ENCODE data around the gene HMG20A.

The HMG20A gene

GRCh38 chr15:77521206-77521605 lies 100.5 kb downstream of the HMG20A start:
- peak; percentile 85 for DNase-seq (ENCODE audit: low spot score)

GRCh38 chr15:77525400-77525811 lies 104.7 kb downstream of the HMG20A start:
- DNase-seq (ENCODE audit: low spot score) = no peak

GRCh38 chr15:77525907-77526594 lies 105.4 kb downstream of the HMG20A start:
- DNase-seq (ENCODE audit: low spot score) = no peak

DNA sequence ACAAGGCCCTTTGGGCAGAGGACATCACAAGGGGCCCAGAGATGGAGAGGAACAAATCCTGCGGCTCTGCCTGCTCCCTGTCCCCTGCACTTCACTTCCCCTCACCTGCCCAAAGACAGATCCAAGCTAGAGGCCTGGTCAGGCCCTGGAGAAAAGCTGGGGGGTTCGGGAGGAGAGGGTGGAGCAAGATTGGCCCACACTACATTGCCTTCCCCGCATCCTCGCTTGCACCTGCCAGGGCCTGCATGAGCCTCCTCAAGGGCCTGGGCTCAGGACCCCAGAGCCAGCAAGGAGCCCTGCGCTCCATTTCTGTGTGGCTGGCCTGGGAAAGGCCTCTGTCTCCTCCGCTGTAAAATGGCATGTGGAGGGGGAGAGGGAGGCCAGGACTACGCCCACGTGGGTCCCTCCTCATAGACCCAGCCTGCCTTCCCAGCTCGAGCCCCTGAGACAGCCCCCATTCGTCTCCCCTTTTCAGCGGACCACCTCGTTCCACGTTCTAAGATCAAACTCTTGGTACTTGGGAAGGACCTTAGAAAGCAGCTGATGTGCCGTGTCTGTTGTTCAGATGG lies 106.0 kb downstream of the HMG20A start:
- DNase-seq (ENCODE audit: low spot score) = no peak

DNA sequence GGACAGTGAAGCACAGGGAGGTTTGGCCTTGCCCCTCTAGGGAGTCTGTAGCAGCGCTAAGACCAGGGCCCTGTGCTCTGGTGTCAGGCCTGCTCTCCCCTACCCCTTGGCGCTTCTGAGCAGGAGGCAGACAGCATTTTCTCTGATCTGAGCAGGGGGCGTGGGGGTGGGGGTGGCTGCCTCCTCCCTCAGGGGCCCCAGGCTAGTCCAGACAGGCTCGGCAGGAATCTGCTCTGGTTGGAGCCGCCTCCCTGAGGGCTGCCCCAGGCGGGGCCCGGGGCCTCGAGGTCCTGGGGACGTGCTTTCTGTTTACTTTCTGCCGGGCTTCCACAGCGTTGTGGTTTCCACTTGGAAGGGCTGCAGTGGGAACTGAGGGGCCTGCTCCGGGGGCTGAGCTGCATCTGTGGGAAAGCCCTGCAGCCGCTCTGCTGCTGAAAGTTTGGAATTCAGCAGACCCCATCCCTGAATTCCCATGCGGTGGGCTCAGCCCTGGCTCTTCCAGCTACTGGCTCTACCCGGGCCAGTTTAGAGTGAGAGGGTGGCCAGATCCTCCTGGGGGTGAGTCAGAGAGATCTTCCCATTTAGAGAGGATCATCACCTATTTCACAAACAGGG lies 106.6 kb downstream of the HMG20A start:
- peak; percentile 43 for DNase-seq (ENCODE audit: low spot score)

DNA sequence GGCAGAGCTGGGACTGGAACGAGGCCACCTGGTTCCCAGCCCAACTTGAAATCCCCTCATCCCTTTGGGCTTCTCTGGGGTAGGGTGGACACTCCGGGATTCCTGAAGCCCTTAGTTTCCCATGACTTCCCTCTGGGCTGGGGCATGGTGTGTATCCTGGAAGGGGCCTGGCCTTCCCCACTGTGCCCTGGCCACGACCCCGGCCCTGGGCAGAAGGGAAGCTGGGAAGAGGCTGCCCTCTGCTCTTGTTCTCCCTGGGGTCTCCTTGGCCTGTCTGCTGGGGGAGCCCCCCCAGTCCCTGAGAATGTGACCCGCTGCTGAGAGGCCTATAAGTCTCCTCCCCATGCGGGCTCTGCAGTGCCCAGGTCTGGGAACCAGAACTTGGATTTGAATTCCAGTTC lies 107.1 kb downstream of the HMG20A start:
- DNase-seq (ENCODE audit: low spot score) = no peak

DNA sequence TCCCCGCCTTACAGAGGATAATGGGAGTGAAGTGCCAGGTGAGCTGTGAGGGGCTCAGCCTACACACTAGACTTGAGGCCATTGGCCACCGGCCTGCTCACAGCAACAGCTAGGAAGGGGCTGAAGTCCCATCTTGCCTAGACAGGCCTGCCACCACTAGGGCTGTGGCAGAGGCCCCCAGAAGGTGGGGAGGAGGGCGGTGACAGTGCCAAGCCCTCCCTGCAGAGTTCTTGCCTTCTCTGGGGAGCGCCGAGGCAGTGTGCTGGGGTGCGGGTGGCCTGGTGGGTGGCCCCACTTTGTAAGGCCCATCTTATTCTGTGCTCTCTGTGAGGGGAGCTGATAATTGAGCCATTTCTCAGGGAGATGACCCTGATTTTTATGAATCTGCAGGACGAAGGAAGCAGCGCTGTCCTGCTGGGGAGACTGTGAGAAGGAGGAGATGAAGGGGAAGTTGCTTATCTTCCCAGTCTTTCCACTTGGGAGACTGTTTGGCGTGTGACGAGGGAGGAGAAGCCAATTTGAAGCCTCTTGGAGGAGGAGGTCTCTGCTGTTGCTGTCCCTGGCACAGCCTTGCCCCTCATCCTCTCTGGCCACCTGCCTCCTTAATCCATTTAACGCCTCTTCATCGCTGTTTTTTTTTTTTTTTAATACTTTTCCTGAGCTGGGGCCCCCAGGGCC lies 107.7 kb downstream of the HMG20A start:
- no peak for DNase-seq (ENCODE audit: low spot score)

DNA sequence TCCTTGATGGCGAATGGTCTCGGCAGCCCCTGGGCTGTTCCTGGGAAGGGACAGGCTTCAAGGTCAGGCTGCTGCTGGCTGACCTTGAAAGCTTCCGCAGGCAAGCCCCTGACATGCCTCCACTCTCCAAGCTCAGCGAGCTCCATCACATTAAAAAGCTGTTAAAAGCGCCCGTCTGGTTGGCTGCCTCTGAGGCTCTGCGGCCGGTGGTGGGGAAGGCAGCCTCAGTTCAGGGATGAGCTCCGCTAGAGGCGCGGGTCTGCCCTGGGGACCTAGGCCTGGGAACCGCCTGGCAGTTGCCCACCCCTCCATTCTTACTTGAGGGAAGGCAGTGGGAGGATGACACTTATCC lies 108.3 kb downstream of the HMG20A start:
- DNase-seq (ENCODE audit: low spot score) = no peak

- no peak for DNase-seq (ENCODE audit: low spot score)
Measured at GRCh38 chr15:77529394-77530159, 108.9 kb downstream of the HMG20A start.

DNA sequence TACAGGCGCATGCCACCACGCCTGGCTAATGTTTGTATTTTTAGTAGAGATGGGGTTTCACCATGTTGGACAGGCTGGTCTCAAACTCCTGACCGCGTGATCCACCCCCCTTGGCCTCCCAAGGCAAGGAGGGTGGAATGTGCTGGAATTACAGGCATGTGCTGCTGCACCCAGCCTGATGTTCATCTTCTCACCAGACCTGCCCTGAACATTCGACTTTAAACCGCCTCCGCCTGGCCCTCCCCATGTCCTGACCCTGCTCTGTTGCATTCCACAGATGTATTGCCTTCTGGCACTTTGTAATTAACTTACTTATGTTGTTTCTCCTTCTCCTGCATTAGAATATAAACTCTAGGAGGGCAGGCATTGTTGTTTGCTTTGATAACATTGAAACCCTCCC lies 109.9 kb downstream of the HMG20A start:
- DNase-seq (ENCODE audit: low spot score) = no peak

DNA sequence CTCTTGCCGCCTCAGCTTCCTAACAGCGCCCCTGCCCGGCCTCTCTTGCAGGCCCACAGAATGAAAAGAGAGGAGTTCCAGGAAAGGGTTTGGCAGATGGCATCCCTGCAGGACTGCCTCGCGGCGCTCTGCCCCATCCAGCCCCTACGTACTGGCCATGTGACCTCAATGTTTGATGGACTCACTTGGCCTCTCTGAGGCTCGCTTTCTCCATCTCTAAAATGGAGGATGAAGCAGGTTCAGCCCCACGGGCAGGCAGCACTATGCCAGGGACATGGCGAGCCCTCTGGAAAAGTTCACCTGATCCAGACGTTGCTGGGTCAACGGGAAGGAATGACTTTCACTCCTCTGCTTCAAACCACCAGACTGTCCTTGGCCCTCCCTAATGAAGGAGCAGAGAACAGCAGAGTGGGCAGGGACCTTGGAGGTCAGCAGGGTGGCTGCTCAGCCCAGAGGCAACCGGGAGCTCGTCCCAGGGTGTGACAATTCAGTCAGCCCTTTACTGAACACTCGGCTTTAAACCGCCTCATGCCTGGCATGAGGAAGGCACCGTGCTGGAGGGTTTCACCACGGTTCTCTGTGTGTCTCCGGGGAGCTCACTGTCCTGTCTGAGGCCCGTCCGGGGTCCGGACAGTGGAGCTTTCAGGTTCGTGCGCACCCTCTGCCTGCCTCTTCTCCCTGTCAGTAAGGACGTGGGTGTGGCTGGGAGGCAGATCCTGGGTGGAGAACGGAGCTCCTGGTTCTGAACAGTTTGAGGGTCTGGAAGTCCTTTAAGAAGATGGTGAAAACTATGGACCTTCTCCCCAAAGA lies 110.7 kb downstream of the HMG20A start:
- no peak for DNase-seq (ENCODE audit: low spot score)

DNA sequence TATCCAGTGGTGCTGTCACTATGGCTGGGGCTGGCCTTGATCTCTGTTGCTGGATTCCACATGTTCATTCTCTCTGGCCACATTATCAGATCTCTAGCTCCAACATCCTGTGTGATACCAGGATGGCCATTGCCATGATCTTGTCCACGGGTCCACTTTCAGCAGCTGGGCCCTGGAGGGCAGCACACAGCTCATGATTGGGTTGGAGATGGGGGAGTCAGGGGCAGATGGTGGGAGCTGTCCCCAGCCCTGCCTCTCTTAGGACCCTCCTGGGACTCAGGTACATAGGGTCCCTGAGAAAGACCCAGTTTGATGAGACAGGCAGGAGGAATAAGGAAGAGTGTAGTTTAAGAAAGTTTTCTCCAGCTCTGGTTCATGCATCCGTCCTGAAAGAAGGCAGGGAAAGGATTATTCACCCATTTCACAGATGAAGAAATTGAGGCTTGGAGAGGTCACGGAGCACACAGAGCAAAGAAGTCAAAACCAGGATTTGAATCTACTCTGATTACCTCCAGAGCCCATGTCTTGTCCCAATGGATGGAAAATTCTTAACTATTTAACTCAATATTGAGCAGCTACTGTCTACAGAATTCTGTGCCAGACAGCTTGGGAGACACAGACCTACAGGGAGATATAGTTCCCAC lies 111.5 kb downstream of the HMG20A start:
- no peak for DNase-seq (ENCODE audit: low spot score)

GRCh38 chr15:77532846-77533245 lies 112.2 kb downstream of the HMG20A start:
- no peak for DNase-seq (ENCODE audit: low spot score)

- no peak for DNase-seq (ENCODE audit: low spot score)
Measured at GRCh38 chr15:77533578-77534430, 113.1 kb downstream of the HMG20A start.

All from SW480 (cell line).